C4-2B (cell line): Measurements from ENCODE around the gene HAAO.

Experiments
- ZFX ChIP-seq: fragments of 450-650 bp; IDR thresholded peaks from 2 replicates; pipeline ENCODE4 v1.6.1; 2017
- TF ChIP-seq, protein P1 (sequence below): fragments of 450-650 bp; conservative IDR thresholded peaks from 2 replicates; pipeline ENCODE4 v1.5.1; 2017; ENCODE audit warnings: mild to moderate bottlenecking

DNA sequence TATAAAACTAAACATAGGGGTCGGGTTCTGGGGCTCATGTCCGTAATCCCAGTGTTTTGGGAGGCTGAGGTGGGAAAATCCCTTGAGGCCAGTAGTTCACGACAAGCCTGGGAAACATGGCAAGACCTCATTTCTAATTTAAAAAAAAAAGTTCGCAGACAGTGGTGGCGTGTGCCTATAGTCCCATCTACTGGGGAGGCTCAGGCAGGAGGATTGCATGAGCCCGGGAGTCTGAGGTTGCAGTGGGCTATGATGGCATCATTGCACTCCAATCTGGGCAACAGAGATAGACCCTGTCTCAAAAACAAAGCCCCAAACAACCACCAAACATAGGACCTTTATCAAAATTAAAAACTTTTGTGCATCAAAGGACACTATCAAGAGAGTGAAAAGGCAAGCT, 9.8 kb upstream of the HAAO start:
- TF ChIP-seq, protein P1, sequence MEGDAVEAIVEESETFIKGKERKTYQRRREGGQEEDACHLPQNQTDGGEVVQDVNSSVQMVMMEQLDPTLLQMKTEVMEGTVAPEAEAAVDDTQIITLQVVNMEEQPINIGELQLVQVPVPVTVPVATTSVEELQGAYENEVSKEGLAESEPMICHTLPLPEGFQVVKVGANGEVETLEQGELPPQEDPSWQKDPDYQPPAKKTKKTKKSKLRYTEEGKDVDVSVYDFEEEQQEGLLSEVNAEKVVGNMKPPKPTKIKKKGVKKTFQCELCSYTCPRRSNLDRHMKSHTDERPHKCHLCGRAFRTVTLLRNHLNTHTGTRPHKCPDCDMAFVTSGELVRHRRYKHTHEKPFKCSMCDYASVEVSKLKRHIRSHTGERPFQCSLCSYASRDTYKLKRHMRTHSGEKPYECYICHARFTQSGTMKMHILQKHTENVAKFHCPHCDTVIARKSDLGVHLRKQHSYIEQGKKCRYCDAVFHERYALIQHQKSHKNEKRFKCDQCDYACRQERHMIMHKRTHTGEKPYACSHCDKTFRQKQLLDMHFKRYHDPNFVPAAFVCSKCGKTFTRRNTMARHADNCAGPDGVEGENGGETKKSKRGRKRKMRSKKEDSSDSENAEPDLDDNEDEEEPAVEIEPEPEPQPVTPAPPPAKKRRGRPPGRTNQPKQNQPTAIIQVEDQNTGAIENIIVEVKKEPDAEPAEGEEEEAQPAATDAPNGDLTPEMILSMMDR = no peak
- TF ChIP-seq ZFX = no peak
